ENCODE data around the gene RAP2C.

The RAP2C gene

GRCh38 chrX:132181364-132181763 is 37.9 kb downstream of the RAP2C start:
- no CpG with 5 or more reads among the region's 7 CpGs for WGBS (ENCODE audit: extremely low coverage, insufficient coverage, low lambda C conversion rate)
- no peaks in the 10 kb centered on the region for H3K27me3 ChIP-seq (ENCODE audit: insufficient read depth, low read length, poor library complexity)
- H2AK5ac ChIP-seq (ENCODE audit: low read length) = no peak overlapping the region
- H3K79me1 ChIP-seq (ENCODE audit: low read length) = no peaks in the 10 kb centered on the region
- no peaks in the 10 kb centered on the region for H3K79me2 ChIP-seq (ENCODE audit: control insufficient read depth, insufficient read depth, low read length)
- no peak overlapping the region for H4K5ac ChIP-seq (ENCODE audit: low read length)
- H3K4me3 ChIP-seq (ENCODE audit: low read length) = no peak overlapping the region
- H3K36me3 ChIP-seq (ENCODE audit: control insufficient read depth, insufficient read depth, low read length) = no peaks in the 10 kb centered on the region
- no peak overlapping the region for H3K23ac ChIP-seq (ENCODE audit: low read length)
- no peak overlapping the region for H3K9ac ChIP-seq (ENCODE audit: low read length)
- no peak for DNase-seq
- no peak overlapping the region for H2BK120ac ChIP-seq (ENCODE audit: low read depth, low read length)
- H3K4ac ChIP-seq (ENCODE audit: low read depth, low read length) = no peak overlapping the region
- H4K8ac ChIP-seq (ENCODE audit: low read depth, low read length) = no peak overlapping the region
- no peak overlapping the region for H3K27ac ChIP-seq (ENCODE audit: low read depth, low read length)
- H2BK15ac ChIP-seq (replicated peaks; ENCODE audit: low read depth) = no peak overlapping the region
- H3K4me1 ChIP-seq (ENCODE audit: control insufficient read depth, low read depth, low read length) = no peaks in the 10 kb centered on the region
- H3K4me2 ChIP-seq (ENCODE audit: low read length) = no peak overlapping the region
- H2BK5ac ChIP-seq (ENCODE audit: low read length) = no peak overlapping the region
- H3K18ac ChIP-seq (ENCODE audit: low read length) = no peak overlapping the region
- H3K56ac ChIP-seq (ENCODE audit: low read length) = no peak overlapping the region

- DNase-seq = no peak
- Histone ChIP-seq H3K36me3 (ENCODE audit: control insufficient read depth, insufficient read depth, low read length) (no peaks in the 10 kb centered on the region), H3K18ac (ENCODE audit: low read length) (no peak overlapping the region), H2BK5ac (ENCODE audit: low read length) (no peak overlapping the region), H2AK5ac (ENCODE audit: low read length) (no peak overlapping the region), H3K79me2 (ENCODE audit: control insufficient read depth, insufficient read depth, low read length) (no peaks in the 10 kb centered on the region), H3K4me1 (ENCODE audit: control insufficient read depth, low read depth, low read length) (no peaks in the 10 kb centered on the region), H4K5ac (ENCODE audit: low read length) (no peak overlapping the region), H4K8ac (ENCODE audit: low read depth, low read length) (no peak overlapping the region), H2BK15ac (replicated peaks; ENCODE audit: low read depth) (no peak overlapping the region), H3K23ac (ENCODE audit: low read length) (no peak overlapping the region), H3K27me3 (ENCODE audit: insufficient read depth, low read length, poor library complexity) (no peaks in the 10 kb centered on the region), H3K9ac (ENCODE audit: low read length) (no peak overlapping the region), H3K4me3 (ENCODE audit: low read length) (no peak overlapping the region), H2BK120ac (ENCODE audit: low read depth, low read length) (no peak overlapping the region), H3K4me2 (ENCODE audit: low read length) (no peak overlapping the region), H3K56ac (ENCODE audit: low read length) (no peak overlapping the region), H3K4ac (ENCODE audit: low read depth, low read length) (no peak overlapping the region), H3K27ac (ENCODE audit: low read depth, low read length) (no peak overlapping the region), H3K79me1 (ENCODE audit: low read length) (no peaks in the 10 kb centered on the region)
- WGBS (ENCODE audit: extremely low coverage, insufficient coverage, low lambda C conversion rate) = no CpG with 5 or more reads among the region's 3 CpGs
Observed at GRCh38 chrX:132180929-132181328, 38.3 kb downstream of the RAP2C start.

GRCh38 chrX:132173647-132174046 is 45.6 kb downstream of the RAP2C start:
- H2AK5ac ChIP-seq (ENCODE audit: low read length) = no peak overlapping the region
- H3K23ac ChIP-seq (ENCODE audit: low read length) = no peak overlapping the region
- no peak overlapping the region for H2BK120ac ChIP-seq (ENCODE audit: low read depth, low read length)
- H3K4me2 ChIP-seq (ENCODE audit: low read length) = no peak overlapping the region
- no peaks in the 10 kb centered on the region for H3K27me3 ChIP-seq (ENCODE audit: insufficient read depth, low read length, poor library complexity)
- no peak overlapping the region for H3K4ac ChIP-seq (ENCODE audit: low read depth, low read length)
- no peak overlapping the region for H3K27ac ChIP-seq (ENCODE audit: low read depth, low read length)
- no peak for DNase-seq
- no CpG with 5 or more reads among the region's 1 CpG for WGBS (ENCODE audit: extremely low coverage, insufficient coverage, low lambda C conversion rate)
- no peak overlapping the region for H3K9ac ChIP-seq (ENCODE audit: low read length)
- no peak overlapping the region for H4K8ac ChIP-seq (ENCODE audit: low read depth, low read length)
- no peak overlapping the region for H2BK15ac ChIP-seq (replicated peaks; ENCODE audit: low read depth)
- no peak overlapping the region for H3K56ac ChIP-seq (ENCODE audit: low read length)
- H4K5ac ChIP-seq (ENCODE audit: low read length) = no peak overlapping the region
- no peak overlapping the region for H3K18ac ChIP-seq (ENCODE audit: low read length)
- no peaks in the 10 kb centered on the region for H3K79me1 ChIP-seq (ENCODE audit: low read length)
- H3K79me2 ChIP-seq (ENCODE audit: control insufficient read depth, insufficient read depth, low read length) = no peaks in the 10 kb centered on the region
- H3K4me3 ChIP-seq (ENCODE audit: low read length) = no peak overlapping the region
- no peaks in the 10 kb centered on the region for H3K4me1 ChIP-seq (ENCODE audit: control insufficient read depth, low read depth, low read length)
- H3K36me3 ChIP-seq (ENCODE audit: control insufficient read depth, insufficient read depth, low read length) = no peaks in the 10 kb centered on the region
- no peak overlapping the region for H2BK5ac ChIP-seq (ENCODE audit: low read length)

- Histone ChIP-seq H3K4me1 (ENCODE audit: control insufficient read depth, low read depth, low read length) (no peaks in the 10 kb centered on the region), H3K79me1 (ENCODE audit: low read length) (no peaks in the 10 kb centered on the region), H3K36me3 (ENCODE audit: control insufficient read depth, insufficient read depth, low read length) (no peaks in the 10 kb centered on the region), H2BK5ac (ENCODE audit: low read length) (no peak overlapping the region), H3K79me2 (ENCODE audit: control insufficient read depth, insufficient read depth, low read length) (no peaks in the 10 kb centered on the region), H3K4me2 (ENCODE audit: low read length) (no peak overlapping the region), H3K4me3 (ENCODE audit: low read length) (no peak overlapping the region), H3K27ac (ENCODE audit: low read depth, low read length) (no peak overlapping the region), H3K56ac (ENCODE audit: low read length) (no peak overlapping the region), H3K23ac (ENCODE audit: low read length) (no peak overlapping the region), H3K9ac (ENCODE audit: low read length) (no peak overlapping the region), H2AK5ac (ENCODE audit: low read length) (no peak overlapping the region), H3K27me3 (ENCODE audit: insufficient read depth, low read length, poor library complexity) (no peaks in the 10 kb centered on the region), H4K5ac (ENCODE audit: low read length) (no peak overlapping the region), H3K4ac (ENCODE audit: low read depth, low read length) (no peak overlapping the region), H3K18ac (ENCODE audit: low read length) (no peak overlapping the region), H2BK15ac (replicated peaks; ENCODE audit: low read depth) (no peak overlapping the region), H2BK120ac (ENCODE audit: low read depth, low read length) (no peak overlapping the region), H4K8ac (ENCODE audit: low read depth, low read length) (no peak overlapping the region)
- no CpG with 5 or more reads among the region's 3 CpGs for WGBS (ENCODE audit: extremely low coverage, insufficient coverage, low lambda C conversion rate)
- no peak for DNase-seq
Observed at GRCh38 chrX:132171881-132172280, 47.4 kb downstream of the RAP2C start.

- Histone ChIP-seq H3K18ac (ENCODE audit: low read length) (no peak overlapping the region), H3K4ac (ENCODE audit: low read depth, low read length) (no peak overlapping the region), H3K4me3 (ENCODE audit: low read length) (no peak overlapping the region), H3K27me3 (ENCODE audit: insufficient read depth, low read length, poor library complexity) (no peaks in the 10 kb centered on the region), H4K5ac (ENCODE audit: low read length) (no peak overlapping the region), H4K8ac (ENCODE audit: low read depth, low read length) (no peak overlapping the region), H2BK120ac (ENCODE audit: low read depth, low read length) (no peak overlapping the region), H3K27ac (ENCODE audit: low read depth, low read length) (no peak overlapping the region), H3K56ac (ENCODE audit: low read length) (no peak overlapping the region), H3K9ac (ENCODE audit: low read length) (no peak overlapping the region), H3K79me1 (ENCODE audit: low read length) (no peaks in the 10 kb centered on the region), H3K4me2 (ENCODE audit: low read length) (no peak overlapping the region), H3K79me2 (ENCODE audit: control insufficient read depth, insufficient read depth, low read length) (no peaks in the 10 kb centered on the region), H2AK5ac (ENCODE audit: low read length) (no peak overlapping the region), H3K23ac (ENCODE audit: low read length) (no peak overlapping the region), H3K36me3 (ENCODE audit: control insufficient read depth, insufficient read depth, low read length) (no peaks in the 10 kb centered on the region), H2BK15ac (replicated peaks; ENCODE audit: low read depth) (no peak overlapping the region), H2BK5ac (ENCODE audit: low read length) (no peak overlapping the region), H3K4me1 (ENCODE audit: control insufficient read depth, low read depth, low read length) (no peaks in the 10 kb centered on the region)
- DNase-seq = no peak
- no CpG with 5 or more reads among the region's 3 CpGs for WGBS (ENCODE audit: extremely low coverage, insufficient coverage, low lambda C conversion rate)
Observed at GRCh38 chrX:132171478-132171877, 47.8 kb downstream of the RAP2C start.

- Histone ChIP-seq H3K23ac (ENCODE audit: low read length) (no peak overlapping the region), H3K79me2 (ENCODE audit: control insufficient read depth, insufficient read depth, low read length) (no peaks in the 10 kb centered on the region), H3K27ac (ENCODE audit: low read depth, low read length) (no peak overlapping the region), H4K5ac (ENCODE audit: low read length) (no peak overlapping the region), H3K9ac (ENCODE audit: low read length) (no peak overlapping the region), H3K56ac (ENCODE audit: low read length) (no peak overlapping the region), H3K4ac (ENCODE audit: low read depth, low read length) (no peak overlapping the region), H3K27me3 (ENCODE audit: insufficient read depth, low read length, poor library complexity) (no peaks in the 10 kb centered on the region), H3K4me2 (ENCODE audit: low read length) (no peak overlapping the region), H3K18ac (ENCODE audit: low read length) (no peak overlapping the region), H4K8ac (ENCODE audit: low read depth, low read length) (no peak overlapping the region), H2AK5ac (ENCODE audit: low read length) (no peak overlapping the region), H3K79me1 (ENCODE audit: low read length) (no peaks in the 10 kb centered on the region), H2BK15ac (replicated peaks; ENCODE audit: low read depth) (no peak overlapping the region), H2BK5ac (ENCODE audit: low read length) (no peak overlapping the region), H3K4me3 (ENCODE audit: low read length) (no peak overlapping the region), H2BK120ac (ENCODE audit: low read depth, low read length) (no peak overlapping the region), H3K4me1 (ENCODE audit: control insufficient read depth, low read depth, low read length) (no peaks in the 10 kb centered on the region), H3K36me3 (ENCODE audit: control insufficient read depth, insufficient read depth, low read length) (no peaks in the 10 kb centered on the region)
- no peak for DNase-seq
- no CpG with 5 or more reads among the region's 3 CpGs for WGBS (ENCODE audit: extremely low coverage, insufficient coverage, low lambda C conversion rate)
Observed at GRCh38 chrX:132169554-132169953, 49.7 kb downstream of the RAP2C start.

All from mesendoderm (in vitro differentiated cells).